H1 (cell line): ENCODE results near the gene FOXS1. TPM values are rescaled to one million over a fixed set of nuclear protein-coding genes. Genes with fewer than 3 reads are reported as not detected.

Source experiments
- CTCF ChIA-PET: fragments of 300-600 bp; sonication (Branson Sonifier 250); formaldehyde crosslinking; loops from one replicate; lab custom pipeline; 2021; ENCODE audit not compliant: partially characterized antibody; lab: Charles Lee
- POLR2A ChIA-PET: fragments of 300-600 bp; sonication (Branson Sonifier 250); formaldehyde crosslinking; loops from one replicate; lab custom pipeline; 2021; ENCODE audit warnings: inconsistent platforms; ENCODE audit not compliant: partially characterized antibody; lab: Charles Lee
- DNase-seq, 2 experiments: peaks; one replicate each; pipeline versions ENCODE4 v3.0.0 to v3.0.0-alpha.2; 2010 to 2022; ENCODE audit warnings: low spot score in 2 of 2, low read depth in 1 of 2, mixed read lengths in 1 of 2
- FAIRE-seq: peaks from 2 replicates; lab custom pipeline; 2011; peaks lifted over from hg19 to GRCh38; lab: Jason Lieb, UNC
- H2AFZ ChIP-seq: 2 replicates; pipeline ENCODE4 v1.8.1; 2012; ENCODE audit warnings: low read length, inconsistent platforms
- H2AK5ac ChIP-seq: 2 replicates; pipeline ENCODE4 v1.6.1; 2013; ENCODE audit warnings: low read depth, low read length
- H2BK120ac ChIP-seq: replicated peaks from 2 replicates; pipeline ENCODE3; 2013; ENCODE audit warnings: low read depth, low read length, inconsistent platforms
- H2BK12ac ChIP-seq: 2 replicates; pipeline ENCODE4 v1.6.1; 2013; ENCODE audit warnings: low read depth, low read length
- H2BK15ac ChIP-seq: 2 replicates; pipeline ENCODE4 v1.6.1; 2013; ENCODE audit warnings: low read length
- H2BK20ac ChIP-seq: 2 replicates; pipeline ENCODE4 v1.6.1; 2013; ENCODE audit warnings: low read length
- H2BK5ac ChIP-seq: 2 replicates; pipeline ENCODE4 v1.6.1; 2013; ENCODE audit warnings: low read depth, low read length
- H3K14ac ChIP-seq: 2 replicates; pipeline ENCODE4 v1.6.1; 2013; ENCODE audit warnings: inconsistent platforms; ENCODE audit not compliant: insufficient read length
- H3K18ac ChIP-seq: 2 replicates; pipeline ENCODE4 v1.6.1; 2013; ENCODE audit warnings: low read length; ENCODE audit errors: extremely low read depth
- H3K23ac ChIP-seq: 2 replicates; pipeline ENCODE4 v1.6.1; 2013; ENCODE audit warnings: inconsistent platforms; ENCODE audit not compliant: insufficient read length
- H3K23me2 ChIP-seq: 2 replicates; pipeline ENCODE4 v1.6.1; 2013; ENCODE audit warnings: low read depth, low read length
- H3K27ac ChIP-seq: 2 replicates; pipeline ENCODE4 v1.6.1; 2011; ENCODE audit warnings: low read depth, low read length, inconsistent platforms
- H3K27me3 ChIP-seq, 4 experiments: replicated peaks in 1 of 4; 1 replicate in 1 of 4; 2 replicates in 3 of 4; pipeline versions ENCODE4 v1.6.1 to v1.8.1; 2011 to 2013; ENCODE audit warnings: low read length in 3 of 4, mild to moderate bottlenecking in 3 of 4, inconsistent platforms in 2 of 4, mixed read lengths in 2 of 4, moderate library complexity in 1 of 4; ENCODE audit not compliant: control insufficient read depth in 3 of 4, insufficient read depth in 3 of 4; ENCODE audit errors: extremely low read depth in 1 of 4
- H3K36me3 ChIP-seq, 4 experiments: 2 replicates each; pipeline versions ENCODE4 v1.6.1 to v1.8.1; 2011 to 2013; ENCODE audit warnings: mild to moderate bottlenecking in 4 of 4, low read length in 3 of 4, moderate library complexity in 2 of 4, control low read depth in 1 of 4, inconsistent platforms in 1 of 4; ENCODE audit not compliant: insufficient read depth in 4 of 4, control insufficient read depth in 2 of 4
- H3K4ac ChIP-seq: replicated peaks from 2 replicates; pipeline ENCODE3; 2013; ENCODE audit warnings: low read length, low read depth, mixed read lengths, inconsistent platforms; ENCODE audit not compliant: insufficient read length
- H3K4me1 ChIP-seq, 4 experiments: replicated peaks in 1 of 4; 1 replicate in 1 of 4; 2 replicates in 3 of 4; pipeline versions ENCODE4 v1.6.1 to v1.8.1; 2011 to 2013; ENCODE audit warnings: low read length in 3 of 4, inconsistent platforms in 2 of 4, mixed read lengths in 1 of 4; ENCODE audit not compliant: insufficient read depth in 4 of 4, control insufficient read depth in 3 of 4
- H3K4me2 ChIP-seq, 2 experiments: 2 replicates each; pipeline versions ENCODE4 v1.6.1 to v1.8.1; 2011 to 2013; ENCODE audit warnings: low read depth in 2 of 2, low read length in 2 of 2, control low read depth in 1 of 2, inconsistent platforms in 1 of 2, mild to moderate bottlenecking in 1 of 2; ENCODE audit not compliant: insufficient read depth in 1 of 2
- H3K4me3 ChIP-seq, 4 experiments: fragments of 200-600, 300-600 bp in 1 of 4; sonication (generic), shearing (Covaris generic), sonication (Bioruptor Twin) in 1 of 4; 2 replicates each; pipeline versions ENCODE4 v1.5.1 to v1.8.1; 2011 to 2016; ENCODE audit warnings: low read length in 4 of 4, low read depth in 3 of 4, control low read depth in 2 of 4, inconsistent platforms in 2 of 4, mild to moderate bottlenecking in 2 of 4, mixed read lengths in 1 of 4, moderate library complexity in 1 of 4; ENCODE audit not compliant: insufficient read depth in 2 of 4; ENCODE audit errors: extremely low read depth in 1 of 4
- H3K56ac ChIP-seq: replicated peaks from 2 replicates; pipeline ENCODE3; 2013; ENCODE audit warnings: low read depth, mild to moderate bottlenecking, mixed read lengths, low read length, inconsistent platforms; ENCODE audit not compliant: insufficient read length
- H3K79me1 ChIP-seq: 2 replicates; pipeline ENCODE4 v1.6.1; 2013; ENCODE audit warnings: low read depth, low read length, control low read depth
- H3K79me2 ChIP-seq, 2 experiments: 2 replicates each; pipeline versions ENCODE4 v1.6.1 to v1.8.1; 2012 to 2013; ENCODE audit warnings: low read length in 2 of 2, mild to moderate bottlenecking in 2 of 2, inconsistent platforms in 1 of 2; ENCODE audit not compliant: insufficient read depth in 2 of 2, control insufficient read depth in 1 of 2
- H3K9ac ChIP-seq, 4 experiments: replicated peaks in 1 of 4; 1 replicate in 1 of 4; 2 replicates in 3 of 4; pipeline versions ENCODE4 v1.6.1 to v1.8.1; 2011 to 2013; ENCODE audit warnings: low read depth in 3 of 4, low read length in 3 of 4, control low read depth in 2 of 4, mild to moderate bottlenecking in 2 of 4, moderate library complexity in 2 of 4, inconsistent platforms in 1 of 4; ENCODE audit errors: extremely low read depth in 1 of 4
- H3K9me3 ChIP-seq, 2 experiments: 2 replicates each; pipeline versions ENCODE4 v1.6.1 to v1.8.1; 2012 to 2013; ENCODE audit warnings: mild to moderate bottlenecking in 2 of 2, moderate library complexity in 2 of 2, control low read depth in 1 of 2, inconsistent platforms in 1 of 2, low read depth in 1 of 2, low read length in 1 of 2, mixed read lengths in 1 of 2; ENCODE audit not compliant: insufficient read depth in 2 of 2
- H4K20me1 ChIP-seq, 2 experiments: replicated peaks in 1 of 2; 2 replicates each; pipeline versions ENCODE3 to v1.8.1; 2011 to 2013; ENCODE audit warnings: inconsistent platforms in 2 of 2, low read length in 2 of 2, mild to moderate bottlenecking in 1 of 2; ENCODE audit not compliant: insufficient read depth in 2 of 2, control insufficient read depth in 1 of 2
- H4K5ac ChIP-seq: 2 replicates; pipeline ENCODE4 v1.6.1; 2013; ENCODE audit warnings: low read length, low read depth, mixed read lengths, inconsistent platforms; ENCODE audit not compliant: insufficient read length
- H4K8ac ChIP-seq: 2 replicates; pipeline ENCODE4 v1.8.0; 2013; ENCODE audit warnings: mild to moderate bottlenecking, moderate library complexity, low read length, inconsistent platforms; ENCODE audit not compliant: insufficient read depth; ENCODE audit errors: extremely low read depth
- H4K91ac ChIP-seq: replicated peaks from 2 replicates; pipeline ENCODE3; 2013; ENCODE audit warnings: low read length, mixed read lengths, inconsistent platforms; ENCODE audit not compliant: insufficient read length
- NRF1 ChIP-seq: IDR thresholded peaks from 2 replicates; pipeline ENCODE4 v1.6.1; 2011; ENCODE audit warnings: mild to moderate bottlenecking, low read depth, low read length, improper control_type of control experiment
- WGBS, 2 experiments: shearing (Covaris generic) in 1 of 2; methylation state at CpG; one replicate each; pipeline versions ENCODE4 v1.1.6 to v1.1.7; 2013 to 2015; ENCODE audit warnings: low lambda C conversion rate in 2 of 2, mixed read lengths in 2 of 2, inconsistent platforms in 1 of 2, low coverage in 1 of 2, missing lambda C conversion rate in 1 of 2; ENCODE audit not compliant: insufficient replicate concordance in 2 of 2, insufficient coverage in 1 of 2, insufficient read length in 1 of 2; ENCODE audit errors: extremely low coverage in 1 of 2, missing lambda C conversion rate in 1 of 2; 5-methylcytosine and 5-hydroxymethylcytosine counted together
- polyA plus RNA-seq, 7 experiments: library from polyadenylated mRNA; depleted of rRNA in 3 of 7; stranded (reverse) in 5 of 7; unstranded in 2 of 7; fragments of >200 nt in 5 of 7; fragments of 200-250 nt in 2 of 7; gene quantifications; 1 replicate in 5 of 7; 2 replicates in 1 of 7; 4 replicates in 1 of 7; pipeline versions ENCODE4 v1.2.1 to v1.2.3, GENCODE V29; 2011 to 2013; ENCODE audit warnings: missing spikeins in 2 of 7, mixed read lengths in 2 of 7
- total RNA-seq: library from RNA; stranded (reverse); fragmentation: NEBNext Ultra II Directional; extraction: Animal tissue kit (Norgen Biotek cat#: 25700); gene quantifications from 2 replicates; pipeline ENCODE4 v1.2.1, GENCODE V29; 2021
- TF ChIP-seq, protein P1 (sequence below), 3 experiments: IDR thresholded peaks; 1 replicate in 2 of 3; 2 replicates in 1 of 3; pipeline versions ENCODE4 v1.5.1 to v1.6.1; 2011; ENCODE audit warnings: low read length in 3 of 3, mild to moderate bottlenecking in 3 of 3, inconsistent platforms in 2 of 3, low read depth in 1 of 3, moderate library complexity in 1 of 3; ENCODE audit not compliant: insufficient read depth in 1 of 3; ENCODE audit errors: control extremely low read depth in 1 of 3

Gene FOXS1
- total and polyA plus RNA-seq, 2 of the 8 experiments (the other 6 are each of a cell fraction or from before 2014, with no cell fraction given) = 0.45 TPM; not detected in 1

DNA sequence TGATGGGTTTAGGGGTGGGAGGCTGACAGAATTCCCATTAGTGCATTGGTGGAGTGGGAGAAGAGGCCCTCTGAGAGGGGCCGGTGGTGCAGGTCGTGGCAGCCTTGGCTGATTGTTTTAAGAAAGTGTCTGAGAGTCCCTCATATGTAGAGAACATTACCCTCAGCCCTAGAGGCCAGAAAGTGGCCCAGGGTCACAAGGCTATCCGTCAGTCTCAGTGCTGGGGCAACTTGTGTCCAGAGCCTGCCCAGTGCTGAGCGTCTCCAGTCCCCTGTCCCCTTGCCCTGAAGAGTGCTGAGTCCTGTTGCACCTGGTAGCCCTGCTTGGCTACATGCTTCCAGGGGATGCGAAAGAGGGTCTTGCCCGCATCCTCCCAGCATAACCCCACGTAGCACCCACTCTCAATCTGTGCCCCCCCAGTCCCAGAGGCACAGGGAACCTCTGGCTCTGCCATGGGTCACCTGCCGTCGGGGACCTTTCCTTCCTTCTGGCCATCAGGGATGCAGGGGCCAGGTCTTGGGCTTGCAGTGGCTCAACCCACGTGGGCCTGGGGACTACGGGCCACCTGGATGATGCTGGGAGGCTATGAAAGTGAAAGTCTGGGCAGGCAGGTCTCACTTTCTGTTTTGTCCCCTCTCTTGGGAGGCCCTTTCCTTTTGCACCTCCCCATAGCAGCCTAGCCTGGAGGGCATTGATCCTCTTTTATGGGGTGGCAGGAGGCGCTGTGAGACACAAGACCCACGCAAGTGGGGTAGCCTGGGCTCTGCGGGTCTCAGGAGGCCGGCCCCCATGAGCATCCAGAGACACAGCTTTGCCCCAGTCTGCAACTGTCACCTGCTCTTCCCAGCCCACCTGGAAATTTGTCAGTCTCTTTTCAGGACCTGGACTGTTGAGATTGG is 12.7 kb upstream of the FOXS1 start:
- no peaks in the 10 kb centered on the region for H3K79me2 ChIP-seq
- H3K9me3 ChIP-seq = no peaks in the 10 kb centered on the region
- no peak overlapping the region for H3K18ac ChIP-seq
- H3K27ac ChIP-seq = no peak overlapping the region
- no peak overlapping the region for H2BK5ac ChIP-seq
- H4K5ac ChIP-seq = no peak overlapping the region
- CTCF ChIA-PET = interaction anchor here (0.7 to 8.6 kb wide), 7 partner anchors 11 to 174 kb away, joined by 3 to 105 read pairs (median 13); no protein-coding TSS in a partner anchor
- no peak overlapping the region for H4K8ac ChIP-seq
- H3K56ac ChIP-seq = no peak overlapping the region
- H2BK12ac ChIP-seq = peak overlapping the region; percentile 43; the same call in 1 of the 2 replicates
- no peak for FAIRE-seq
- H3K14ac ChIP-seq = no peak overlapping the region
- H2BK120ac ChIP-seq = no peak overlapping the region
- no peaks in the 10 kb centered on the region for H3K79me1 ChIP-seq
- no peak overlapping the region for H2AFZ ChIP-seq
- no peak overlapping the region for H4K91ac ChIP-seq
- no peak overlapping the region for H2BK20ac ChIP-seq
- TF ChIP-seq, protein P1, sequence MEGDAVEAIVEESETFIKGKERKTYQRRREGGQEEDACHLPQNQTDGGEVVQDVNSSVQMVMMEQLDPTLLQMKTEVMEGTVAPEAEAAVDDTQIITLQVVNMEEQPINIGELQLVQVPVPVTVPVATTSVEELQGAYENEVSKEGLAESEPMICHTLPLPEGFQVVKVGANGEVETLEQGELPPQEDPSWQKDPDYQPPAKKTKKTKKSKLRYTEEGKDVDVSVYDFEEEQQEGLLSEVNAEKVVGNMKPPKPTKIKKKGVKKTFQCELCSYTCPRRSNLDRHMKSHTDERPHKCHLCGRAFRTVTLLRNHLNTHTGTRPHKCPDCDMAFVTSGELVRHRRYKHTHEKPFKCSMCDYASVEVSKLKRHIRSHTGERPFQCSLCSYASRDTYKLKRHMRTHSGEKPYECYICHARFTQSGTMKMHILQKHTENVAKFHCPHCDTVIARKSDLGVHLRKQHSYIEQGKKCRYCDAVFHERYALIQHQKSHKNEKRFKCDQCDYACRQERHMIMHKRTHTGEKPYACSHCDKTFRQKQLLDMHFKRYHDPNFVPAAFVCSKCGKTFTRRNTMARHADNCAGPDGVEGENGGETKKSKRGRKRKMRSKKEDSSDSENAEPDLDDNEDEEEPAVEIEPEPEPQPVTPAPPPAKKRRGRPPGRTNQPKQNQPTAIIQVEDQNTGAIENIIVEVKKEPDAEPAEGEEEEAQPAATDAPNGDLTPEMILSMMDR (IDR thresholded peaks at IDR 0.05; ENCODE audit: control extremely low read depth in 1 of 3, insufficient read depth in 1 of 3, low read depth in 1 of 3, low read length in 3 of 3) = peak in 1 of 3 experiments; percentile 13; a peak in 1 of 4 replicates
- no peak for TF ChIP-seq NRF1
- H3K4ac ChIP-seq = no peak overlapping the region
- peaks cover 0 to 19% (median 11%) of the 10 kb centered on the region in 4 experiments; a peak in 5 of 7 replicates for H3K27me3 ChIP-seq
- H4K20me1 ChIP-seq = no peaks in the 10 kb centered on the region
- DNase-seq = no peak
- H3K4me1 ChIP-seq = peaks cover 3 to 34% (median 18%) of the 10 kb centered on the region in 4 experiments
- peaks cover 15% of the 10 kb centered on the region for H3K23me2 ChIP-seq
- no peak overlapping the region for H2AK5ac ChIP-seq
- no peaks in the 10 kb centered on the region for H3K36me3 ChIP-seq
- H3K9ac ChIP-seq = no peak overlapping the region; a peak in 1 of 7 replicates
- POLR2A ChIA-PET = interaction anchor here (0.7 kb wide), 1 partner anchor 79 kb away, joined by 3 read pairs; no protein-coding TSS in a partner anchor
- no peak overlapping the region for H3K4me3 ChIP-seq
- no peak overlapping the region for H2BK15ac ChIP-seq
- no peak overlapping the region for H3K4me2 ChIP-seq
- no peak overlapping the region for H3K23ac ChIP-seq
- 83% methylated on average over 15 of the region's 15 CpGs; no CpG with 5 or more reads in 1 of the 2 experiments for WGBS, 2 experiments
